Measurements from ENCODE around the gene TEX13B. TPM values are rescaled to one million over a fixed set of nuclear protein-coding genes. Genes with fewer than 3 reads are reported as not detected.
"Not testable (repeated sequence)": the region's sequence is repeated elsewhere in the genome, so short reads cannot be mapped to it uniquely, and the experiment has no call there.

Gene TEX13B
- total and polyA plus RNA-seq, 12 donors, result not detected

- TF ChIP-seq POLR2A (IDR thresholded peaks at IDR 0.05) (no peak), CTCF (IDR thresholded peaks at IDR 0.05) (no peak)
- Histone ChIP-seq H3K36me3 (replicated peaks in 1 of 2) (no peaks in the 10 kb centered on the region), H3K27me3 (peaks cover 6% of the 10 kb centered on the region), H3K4me3 (no peak overlapping the region), H3K9me3 (replicated peaks in 1 of 3) (no peaks in the 10 kb centered on the region), H3K4me1 (replicated peaks in 1 of 2) (no peaks in the 10 kb centered on the region), H3K27ac (no peak overlapping the region)
- DNase-seq, result no peak
- intact Hi-C loops (cut with DNase I), result no loop called here
- 81 to 87% (median 83%) methylated on average over 3 of the region's 3 CpGs for WGBS, 4 donors
Measured at GRCh38 chrX:107971636-107972035, 10.5 kb downstream of the TEX13B start.

- no peaks in the 10 kb centered on the region for H3K4me1 ChIP-seq (replicated peaks in 1 of 2)
- H3K9me3 ChIP-seq (replicated peaks in 1 of 3), result no peaks in the 10 kb centered on the region
- intact Hi-C loops (cut with DNase I), result no loop called here
- H3K4me3 ChIP-seq, result no peak overlapping the region
- no peaks in the 10 kb centered on the region for H3K36me3 ChIP-seq (replicated peaks in 1 of 2)
- no peak for TF ChIP-seq POLR2A (IDR thresholded peaks at IDR 0.05)
- TF ChIP-seq CTCF (IDR thresholded peaks at IDR 0.05), result no peak
- peaks cover 6% of the 10 kb centered on the region for H3K27me3 ChIP-seq
- DNase-seq, result no peak
- no peak overlapping the region for H3K27ac ChIP-seq
- 56 to 80% (median 65%) methylated on average over 2 of the region's 2 CpGs for WGBS, 4 donors
Measured at GRCh38 chrX:107970073-107970472, 12.1 kb downstream of the TEX13B start.

GRCh38 chrX:107968623-107969022 is 13.5 kb downstream of the TEX13B start:
- Histone ChIP-seq H3K27me3 (peaks cover 6% of the 10 kb centered on the region), H3K9me3 (replicated peaks in 1 of 3) (no peaks in the 10 kb centered on the region), H3K4me1 (replicated peaks in 1 of 2) (no peaks in the 10 kb centered on the region), H3K4me3 (no peak overlapping the region), H3K36me3 (replicated peaks in 1 of 2) (no peaks in the 10 kb centered on the region), H3K27ac (no peak overlapping the region)
- intact Hi-C loops (cut with DNase I), result no loop called here
- no peak for DNase-seq
- no peak for TF ChIP-seq POLR2A (IDR thresholded peaks at IDR 0.05)
- TF ChIP-seq CTCF (IDR thresholded peaks at IDR 0.05), result no peak
- WGBS, 4 donors, result 67 to 90% (median 88%) methylated on average over 5 of the region's 5 CpGs

GRCh38 chrX:107955337-107955736 is 26.8 kb downstream of the TEX13B start:
- peaks cover 15% of the 10 kb centered on the region for H3K27me3 ChIP-seq
- H3K4me3 ChIP-seq; H3K4me1 ChIP-seq (replicated peaks in 1 of 2); intact Hi-C loops (cut with DNase I); H3K9me3 ChIP-seq (replicated peaks in 1 of 3); H3K27ac ChIP-seq; DNase-seq; H3K36me3 ChIP-seq (replicated peaks in 1 of 2): not testable (repeated sequence)

- TF ChIP-seq POLR2A (IDR thresholded peaks at IDR 0.05), result no peak
- TF ChIP-seq CTCF (IDR thresholded peaks at IDR 0.05), result no peak
- intact Hi-C loops (cut with DNase I), result no loop called here
Measured at GRCh38 chrX:107940095-107940494, 42.1 kb downstream of the TEX13B start.

More at GRCh38 chrX:107940095-107940494, 42.1 kb downstream of the TEX13B start:
- Histone ChIP-seq H3K27ac (no peak overlapping the region), H3K27me3 (peaks cover 9% of the 10 kb centered on the region), H3K4me1 (replicated peaks in 1 of 2) (no peaks in the 10 kb centered on the region), H3K36me3 (replicated peaks in 1 of 2) (no peaks in the 10 kb centered on the region), H3K9me3 (replicated peaks in 1 of 3) (no peaks in the 10 kb centered on the region), H3K4me3 (no peak overlapping the region)
- no peak for DNase-seq
- WGBS, 4 donors, result 80 to 89% (median 86%) methylated on average over 3 of the region's 3 CpGs
